Epithelial cell of proximal tubule (primary cell): Measurements from ENCODE around the gene SERINC1. TPM values are rescaled to one million over a fixed set of nuclear protein-coding genes. Genes with fewer than 3 reads are reported as not detected.
A peak's percentile ranks its signal among the peaks of the same experiment; 100 is the strongest.
"Not testable (repeated sequence)": the region's sequence is repeated elsewhere in the genome, so short reads cannot be mapped to it uniquely, and the experiment has no call there.

Experiments
- DNase-seq: peaks from one replicate; pipeline ENCODE4 v3.0.0-alpha.2; 2011; ENCODE audit warnings: low read depth
- H3K4me3 ChIP-seq: 2 replicates; pipeline ENCODE4 v1.5.1; 2011; ENCODE audit warnings: low read depth, mild to moderate bottlenecking, low read length
- CTCF ChIP-seq: conservative IDR thresholded peaks from 2 replicates; pipeline ENCODE4 v1.5.1; 2012; ENCODE audit warnings: low read depth, mild to moderate bottlenecking, low read length
- total RNA-seq: library from RNA; depleted of rRNA; stranded (reverse); fragments of >200 nt; gene quantifications from 2 replicates; pipeline ENCODE4 v1.2.3, GENCODE V29; 2015

SERINC1 gene
- total RNA-seq = 61.9 and 70.5 TPM in 2 replicates

GRCh38 chr6:122471107-122472021 lies at the start of gene SERINC1:
Gene SERINC1 (minus strand): TSS chr6:122471807. CDS start chr6:122471737, 70 bp downstream.
- no peak for TF ChIP-seq CTCF
- peak; percentile 68 for DNase-seq
- peak within 1 kb of the TSS; percentile 93 for H3K4me3 ChIP-seq

- H3K4me3 ChIP-seq = no peak overlapping the region
- no peak for DNase-seq
- TF ChIP-seq CTCF = no peak
Observed at GRCh38 chr6:122511193-122511924, 39.8 kb upstream of the SERINC1 start.

GRCh38 chr6:122505170-122505569 lies 33.6 kb upstream of the SERINC1 start:
- not testable (repeated sequence) for H3K4me3 ChIP-seq, DNase-seq

GRCh38 chr6:122501475-122501874 lies 29.9 kb upstream of the SERINC1 start:
- H3K4me3 ChIP-seq = no peak overlapping the region
- no peak for TF ChIP-seq CTCF
- DNase-seq = no peak

- no peak overlapping the region for H3K4me3 ChIP-seq
- no peak for DNase-seq
- no peak for TF ChIP-seq CTCF
Observed at GRCh38 chr6:122495612-122496011, 24.0 kb upstream of the SERINC1 start.

DNA sequence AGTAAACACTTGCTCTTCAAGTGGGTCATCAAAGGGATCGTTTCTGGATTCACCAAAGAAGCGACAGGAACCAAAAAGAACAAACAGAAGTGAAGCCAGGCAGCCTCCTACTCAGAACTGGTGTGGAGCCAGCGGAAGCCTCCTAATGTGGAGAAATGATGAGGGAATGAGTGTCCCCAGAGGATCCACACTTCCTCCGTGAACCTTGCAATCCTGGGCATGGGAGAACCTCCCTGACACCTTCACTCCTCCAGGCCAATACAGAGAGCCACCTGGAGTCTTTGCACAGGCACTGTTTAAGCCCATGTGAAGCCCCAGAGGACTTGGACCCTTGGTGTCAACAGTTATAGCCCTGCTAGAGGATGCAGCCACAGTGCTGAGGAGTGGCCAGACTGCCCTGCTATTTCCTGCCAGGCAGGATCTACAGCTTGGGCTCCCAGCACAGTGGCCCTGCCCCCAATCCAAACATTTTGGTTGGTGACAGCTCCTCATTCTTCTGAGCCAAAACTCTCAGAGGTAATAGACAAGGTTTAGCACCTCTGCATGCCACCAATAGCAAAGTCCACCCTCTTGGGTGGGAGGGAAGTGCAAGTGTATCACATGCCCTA lies 23.2 kb upstream of the SERINC1 start:
- no peak for TF ChIP-seq CTCF
- H3K4me3 ChIP-seq = no peak overlapping the region
- no peak for DNase-seq

GRCh38 chr6:122491919-122492555 lies 20.4 kb upstream of the SERINC1 start:
- peak; percentile 98 for TF ChIP-seq CTCF
- DNase-seq = peak; percentile 15
- H3K4me3 ChIP-seq = no peak overlapping the region
